GM18858 (cell line): Measurements from ENCODE around the gene PAEP.
"Not testable (repeated sequence)": the region's sequence is repeated elsewhere in the genome, so short reads cannot be mapped to it uniquely, and the experiment has no call there.

Experiments used
- ATAC-seq: cut with Tn5 transposase; IDR thresholded peaks from one replicate; pipeline ENCODE4 v1.9.1; 2021; ENCODE audit not compliant: unreplicated experiment

The PAEP gene

GRCh38 chr9:135549478-135550343 lies 11.8 kb upstream of the PAEP start:
- not testable (repeated sequence) for ATAC-seq

DNA sequence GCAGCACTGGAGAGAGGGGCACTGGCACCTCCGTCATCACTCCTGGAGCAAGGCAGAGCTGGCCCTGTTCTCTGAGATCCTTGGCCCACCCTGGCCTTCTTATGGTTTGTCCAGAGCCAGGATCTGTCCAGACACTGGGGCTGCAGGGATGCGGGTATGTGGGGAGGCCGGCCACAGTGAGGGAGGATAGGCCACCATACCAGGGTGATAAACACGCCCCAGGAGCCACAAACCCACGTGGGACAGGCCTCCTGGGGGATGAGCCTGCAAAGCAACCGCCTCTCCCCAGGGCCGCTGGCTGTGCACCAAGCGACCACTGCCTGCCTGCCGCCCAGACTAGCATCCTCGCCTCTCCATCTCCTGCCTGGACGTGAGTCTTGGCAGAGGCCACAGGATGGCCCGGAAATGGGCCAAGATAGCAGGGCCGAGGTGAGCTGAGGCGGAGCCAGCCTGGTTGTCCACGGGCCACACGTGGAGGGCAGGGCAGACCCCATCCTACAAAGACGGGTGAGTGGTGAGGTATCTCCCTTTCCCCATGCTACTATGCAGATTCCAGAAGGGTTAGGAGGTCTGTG lies 11.1 kb upstream of the PAEP start:
- no peak for ATAC-seq

- no peak for ATAC-seq
Measured at GRCh38 chr9:135551031-135551430, 10.5 kb upstream of the PAEP start.

- no peak for ATAC-seq
Measured at GRCh38 chr9:135551456-135551855, 10.1 kb upstream of the PAEP start.

DNA sequence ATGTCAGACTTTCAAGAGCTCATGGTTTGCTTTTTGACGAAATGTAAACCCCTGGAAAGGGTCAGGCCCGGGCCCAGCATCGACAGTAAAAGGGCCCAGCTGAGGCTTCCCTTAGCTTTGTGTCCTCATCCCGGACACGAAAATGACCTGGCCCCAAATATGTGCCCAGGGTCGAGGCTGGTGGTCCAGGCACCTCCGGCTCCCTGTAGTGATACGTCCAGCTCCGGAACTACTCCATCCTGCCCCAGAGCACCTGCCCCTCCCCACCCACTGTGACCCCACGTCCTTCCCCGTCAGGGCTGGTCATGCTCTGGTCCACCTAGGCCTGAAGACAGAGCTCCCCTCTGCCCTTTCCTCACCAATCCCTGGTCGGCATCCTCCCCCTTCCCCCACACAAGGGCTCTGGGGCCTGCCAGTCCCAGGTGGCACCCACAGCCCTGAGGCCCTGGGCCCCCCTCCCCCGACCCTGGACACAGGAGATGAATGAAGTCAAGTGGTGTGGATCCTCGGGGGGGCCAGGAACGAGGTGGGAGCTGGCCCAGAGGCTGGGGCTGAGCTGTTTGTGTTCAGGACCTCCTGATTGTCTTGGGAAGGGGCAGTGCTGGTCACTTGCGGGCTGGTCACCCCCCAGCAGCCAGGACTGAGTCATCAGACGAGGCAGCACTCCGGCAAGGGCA lies 9.4 kb upstream of the PAEP start:
- ATAC-seq, result no peak

DNA sequence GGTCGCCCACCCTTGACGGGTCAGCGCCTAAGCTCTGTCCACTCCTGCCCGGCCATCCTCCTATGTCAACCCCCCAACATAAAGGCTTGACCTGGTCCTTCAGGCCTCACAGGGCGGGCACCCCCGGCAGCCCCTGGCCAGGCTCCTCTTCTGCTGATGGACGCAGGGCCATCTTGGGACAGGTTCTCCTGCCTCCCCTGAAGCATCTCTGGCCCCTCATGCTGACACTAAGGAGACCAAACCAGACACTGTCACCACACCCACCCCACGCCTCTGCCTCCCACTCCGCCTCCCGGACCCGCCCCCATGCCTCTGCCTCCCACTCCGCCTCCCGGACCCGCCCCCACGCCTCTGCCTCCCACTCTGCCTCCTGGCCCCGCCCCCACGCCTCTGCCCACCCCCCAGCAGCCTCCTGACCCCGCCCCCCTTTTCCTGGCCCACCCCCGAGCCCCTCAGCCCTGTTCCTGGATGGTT lies 8.8 kb upstream of the PAEP start:
- no peak for ATAC-seq

GRCh38 chr9:135554718-135555117 lies 6.8 kb upstream of the PAEP start:
- no peak for ATAC-seq

- no peak for ATAC-seq
Measured at GRCh38 chr9:135555203-135555602, 6.4 kb upstream of the PAEP start.

DNA sequence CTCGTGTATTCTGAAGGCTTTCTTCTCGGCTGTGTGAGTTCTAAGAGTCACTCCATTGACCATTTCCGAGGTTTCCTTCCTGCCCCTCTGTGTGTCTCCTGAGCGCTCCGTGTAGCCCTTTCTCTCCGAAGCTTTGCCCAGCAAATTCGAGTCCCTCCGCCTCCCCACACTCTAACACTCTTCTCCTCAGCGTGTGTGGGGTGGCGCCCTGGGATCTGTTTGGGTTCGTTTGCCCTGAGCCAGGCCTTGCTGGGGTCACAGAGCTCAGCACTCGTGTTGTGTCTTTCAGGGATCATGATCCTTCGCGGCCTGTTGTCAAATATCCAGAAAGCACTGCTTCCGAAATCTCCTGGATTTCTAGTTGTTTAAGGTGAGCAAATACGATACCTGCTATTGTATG lies 5.6 kb upstream of the PAEP start:
- ATAC-seq, result no peak

DNA sequence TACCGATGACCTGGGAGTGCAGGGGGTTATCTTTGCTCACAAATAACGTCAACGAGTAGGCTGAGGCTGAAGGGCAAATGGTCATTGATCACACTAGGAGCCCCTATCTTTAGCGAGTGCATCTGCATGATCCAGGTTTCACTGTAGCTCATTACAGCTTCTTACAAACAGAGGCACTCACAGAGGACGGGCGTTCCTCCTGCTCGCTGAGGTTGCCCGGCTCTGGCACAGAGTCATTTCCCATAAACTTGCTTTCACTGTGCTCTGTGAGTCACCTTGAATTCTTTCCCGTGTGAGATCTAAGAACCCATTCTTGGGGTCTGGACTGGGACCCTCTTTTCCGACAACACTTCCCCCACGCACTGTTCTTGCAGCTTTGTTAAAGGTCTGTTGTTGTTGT lies 1.9 kb upstream of the PAEP start:
- ATAC-seq, result no peak

GRCh38 chr9:135562235-135562745 lies 734 bp downstream of the PAEP start:
- no peak for ATAC-seq

- ATAC-seq, result no peak
Measured at GRCh38 chr9:135563039-135563476, 1.5 kb downstream of the PAEP start.

GRCh38 chr9:135563858-135564257 lies 2.3 kb downstream of the PAEP start:
- no peak for ATAC-seq

GRCh38 chr9:135565141-135565628 lies 3.6 kb downstream of the PAEP start:
- no peak for ATAC-seq

DNA sequence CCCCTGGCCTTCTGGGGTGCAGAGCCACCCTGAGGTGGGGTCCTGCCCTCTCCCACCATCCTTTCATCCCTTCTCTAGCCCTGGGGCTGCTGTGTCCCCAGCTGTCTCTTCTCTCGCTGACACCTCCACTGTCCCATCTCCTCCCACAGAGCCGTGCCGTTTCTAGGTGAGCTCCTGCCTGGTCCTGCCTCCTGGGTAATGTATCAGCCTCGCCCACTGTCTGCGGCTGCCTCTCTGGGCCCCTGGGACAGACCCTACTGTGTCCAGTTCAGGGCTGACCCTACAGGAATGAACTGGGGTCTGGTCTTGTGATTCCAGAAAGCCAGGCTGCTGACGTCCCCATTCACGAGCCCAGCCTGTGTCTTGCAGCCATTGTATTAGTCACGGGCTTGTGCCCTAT lies 4.1 kb downstream of the PAEP start:
- ATAC-seq, result no peak

- ATAC-seq, result no peak
Measured at GRCh38 chr9:135566552-135566951, 5.0 kb downstream of the PAEP start.

DNA sequence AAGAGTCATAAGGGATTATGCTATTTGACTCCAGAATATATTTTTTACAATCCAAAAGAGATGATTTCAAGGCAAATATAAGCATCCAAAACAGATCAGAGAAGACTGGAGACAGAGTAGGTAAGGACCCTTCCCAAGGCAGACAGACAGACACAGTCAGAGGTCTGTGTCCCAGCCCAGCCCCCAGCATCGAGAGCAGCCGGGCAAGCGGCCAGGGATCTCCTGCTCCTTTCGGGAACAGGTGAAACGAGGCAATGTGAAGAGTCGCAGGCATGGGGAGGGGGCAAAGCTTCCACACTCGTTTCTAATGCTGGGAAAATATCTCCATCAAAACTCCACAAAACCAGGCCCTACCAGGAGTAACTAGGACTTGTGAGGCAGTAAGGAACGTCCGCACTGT lies 5.8 kb downstream of the PAEP start:
- ATAC-seq, result no peak

- no peak for ATAC-seq
Measured at GRCh38 chr9:135568026-135568425, 6.5 kb downstream of the PAEP start.

DNA sequence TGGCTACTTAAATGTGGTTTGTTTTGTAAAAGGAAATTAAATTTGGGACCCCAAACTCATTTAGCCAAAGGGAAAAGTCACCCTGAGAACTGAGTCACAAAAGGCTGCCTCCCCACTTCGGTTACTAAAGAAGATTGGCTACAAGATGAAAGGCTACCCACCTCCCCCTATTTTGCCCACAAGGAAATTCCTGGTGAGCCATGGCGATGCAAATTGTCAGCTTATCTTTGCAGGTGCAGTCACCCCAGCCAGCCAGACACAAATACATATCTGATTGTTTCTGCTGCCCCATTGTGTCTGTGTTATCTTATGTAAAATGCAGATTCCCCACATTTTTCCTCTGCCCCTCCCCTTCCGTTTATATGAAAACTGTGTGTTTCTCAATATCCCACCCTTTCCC lies 8.9 kb downstream of the PAEP start:
- ATAC-seq, result no peak

GRCh38 chr9:135572233-135572632 lies 10.7 kb downstream of the PAEP start:
- no peak for ATAC-seq

- no peak for ATAC-seq
Measured at GRCh38 chr9:135573124-135573523, 11.6 kb downstream of the PAEP start.

DNA sequence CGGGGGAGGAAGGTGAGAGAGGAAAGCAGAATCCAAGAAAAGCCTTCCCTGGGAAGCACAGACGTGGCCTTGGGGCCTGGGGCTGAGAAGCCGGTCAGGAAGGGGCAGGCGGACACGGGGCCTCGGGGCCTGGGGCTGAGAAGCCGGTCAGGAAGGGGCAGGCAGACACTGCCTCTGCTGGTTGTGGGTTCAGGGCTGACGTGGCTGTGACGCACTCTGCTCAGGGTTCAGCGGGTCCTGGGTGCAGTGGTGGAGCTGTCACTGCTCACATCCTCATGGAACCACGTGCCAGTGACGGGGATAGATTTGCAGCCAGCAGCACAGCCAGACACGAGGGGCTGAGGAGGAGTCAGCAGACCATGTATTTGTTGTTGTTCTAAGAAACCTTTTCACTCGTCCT lies 12.8 kb downstream of the PAEP start:
- ATAC-seq, result no peak
